Measurements from ENCODE around the gene NUP98.

DNA sequence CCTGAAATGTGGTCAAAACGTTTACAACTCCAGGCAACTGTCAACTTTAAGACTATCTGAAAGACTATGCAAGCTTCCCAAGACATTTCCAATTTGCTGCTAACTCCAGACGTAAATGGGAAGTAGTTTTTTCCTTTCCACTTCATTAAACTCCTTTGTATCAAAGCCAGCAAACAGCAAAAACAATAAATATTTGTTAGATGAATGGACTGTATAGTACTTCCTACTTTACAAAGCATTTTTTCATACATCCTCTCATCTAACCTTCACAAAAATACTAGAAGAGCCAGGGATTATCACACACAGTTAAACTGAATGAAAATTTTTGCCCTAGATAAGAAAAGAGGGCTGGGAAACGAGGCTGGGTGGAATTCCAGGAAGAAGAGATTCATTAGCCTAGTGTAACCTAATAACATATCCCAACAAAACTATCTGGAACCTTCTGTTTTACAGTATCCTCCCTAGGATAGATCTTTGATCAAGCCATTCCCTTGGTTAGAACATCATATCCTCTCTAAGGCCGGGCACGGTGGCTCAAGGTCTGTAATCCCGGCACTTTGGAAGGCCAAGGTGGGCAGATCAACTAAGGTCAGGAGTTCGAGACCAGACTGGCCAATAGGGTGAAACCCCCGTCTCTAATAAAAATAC lies 10.4 kb downstream of the NUP98 start:
- no peak for TF ChIP-seq POLR2A (IDR thresholded peaks at IDR 0.05; ENCODE audit: low read depth, low read length)
- no peak for TF ChIP-seq POLR2AphosphoS5 (IDR thresholded peaks at IDR 0.05; ENCODE audit: low read depth, low read length)
- no peak for TF ChIP-seq POU2F2 (IDR thresholded peaks at IDR 0.05; ENCODE audit: low read depth, low read length)
- TF ChIP-seq SPI1 (IDR thresholded peaks at IDR 0.05; ENCODE audit: low read depth, low read length), result no peak

Measured in GM12891 (cell line).